GM23338 (cell line): ENCODE results near the gene NRXN2. TPM values are rescaled to one million over a fixed set of nuclear protein-coding genes. Genes with fewer than 3 reads are reported as not detected.

Experiments used
- ATAC-seq: fragments of 200-7000 bp; cut with Tn5 transposase; 3 replicates; pipeline ENCODE4 v1.9.1; 2020
- DNase-seq: peaks from one replicate; pipeline ENCODE4 v3.0.0-alpha.2; 2015; ENCODE audit warnings: low spot score
- H2AFZ ChIP-seq: fragments of 200-600 bp; sonication (generic); 2 replicates; pipeline ENCODE4 v1.8.0; 2016; ENCODE audit warnings: antibody characterized with exemption, mild to moderate bottlenecking, moderate library complexity
- H3F3A ChIP-seq: fragments of 200-600 bp; sonication (generic); replicated peaks from 2 replicates; pipeline ENCODE4 v1.8.0; 2017; ENCODE audit warnings: antibody characterized with exemption, mixed run types, low read depth
- H3K27ac ChIP-seq: fragments of 200-600 bp; sonication (generic); 2 replicates; pipeline ENCODE4 v1.6.1; 2016; ENCODE audit warnings: low read depth
- H3K27me3 ChIP-seq: fragments of 200-600 bp; sonication (generic); 2 replicates; pipeline ENCODE4 v1.8.0; 2016; ENCODE audit warnings: mild to moderate bottlenecking, mixed run types, moderate library complexity; ENCODE audit not compliant: insufficient read depth
- H3K36me3 ChIP-seq: fragments of 200-600 bp; sonication (generic); 2 replicates; pipeline ENCODE4 v1.8.0; 2016; ENCODE audit warnings: mild to moderate bottlenecking; ENCODE audit not compliant: insufficient read depth
- H3K4me1 ChIP-seq: fragments of 200-600 bp; sonication (generic); 2 replicates; pipeline ENCODE4 v1.8.0; 2016; ENCODE audit warnings: mild to moderate bottlenecking, moderate library complexity; ENCODE audit not compliant: insufficient read depth
- H3K4me2 ChIP-seq: fragments of 200-600 bp; sonication (generic); 2 replicates; pipeline ENCODE4 v1.7.1; 2017; ENCODE audit warnings: mixed run types
- H3K4me3 ChIP-seq: fragments of 200-600 bp; sonication (generic); 2 replicates; pipeline ENCODE4 v1.6.1; 2016; ENCODE audit warnings: mixed run types
- H3K79me2 ChIP-seq: fragments of 200-600 bp; sonication (generic); replicated peaks from 2 replicates; pipeline ENCODE4 v1.8.0; 2017; ENCODE audit warnings: mild to moderate bottlenecking; ENCODE audit not compliant: insufficient read depth
- H3K9me2 ChIP-seq: fragments of 200-600 bp; sonication (generic); 2 replicates; pipeline ENCODE4 v1.8.0; 2017; ENCODE audit not compliant: insufficient read depth
- H4K20me1 ChIP-seq: fragments of 200-600 bp; sonication (generic); replicated peaks from 2 replicates; pipeline ENCODE4 v1.8.0; 2017; ENCODE audit warnings: mild to moderate bottlenecking; ENCODE audit not compliant: insufficient read depth
- H3K27ac Mint-ChIP-seq: 2 replicates; pipeline ENCODE4 v1.8.0; 2020; ENCODE audit warnings: inconsistent platforms, mild to moderate bottlenecking, moderate library complexity, mixed read lengths
- H3K27me3 Mint-ChIP-seq: 3 replicates; pipeline ENCODE4 v1.8.0; 2022; ENCODE audit warnings: low read depth, mild to moderate bottlenecking, moderate library complexity, mixed read lengths, inconsistent platforms; ENCODE audit not compliant: insufficient read depth, poor library complexity
- H3K36me3 Mint-ChIP-seq: 3 replicates; pipeline ENCODE4 v1.8.0; 2021; ENCODE audit warnings: low read depth, mild to moderate bottlenecking, inconsistent platforms, moderate library complexity, mixed read lengths
- H3K4me1 Mint-ChIP-seq: 3 replicates; pipeline ENCODE4 v1.8.0; 2020; ENCODE audit warnings: mild to moderate bottlenecking, inconsistent platforms, mixed read lengths
- H3K4me3 Mint-ChIP-seq: 3 replicates; pipeline ENCODE4 v1.8.0; 2021; ENCODE audit warnings: moderate library complexity, mild to moderate bottlenecking, inconsistent platforms, mixed read lengths
- H3K9me3 Mint-ChIP-seq: 3 replicates; pipeline ENCODE4 v1.8.0; 2020; ENCODE audit warnings: moderate library complexity, mild to moderate bottlenecking, inconsistent platforms, mixed read lengths
- ETS1 ChIP-seq: IDR thresholded peaks from 2 replicates; pipeline ENCODE4 v1.6.1; 2016; ENCODE audit warnings: antibody characterized with exemption
- EZH2phosphoT487 ChIP-seq: fragments of 200-600 bp; sonication (generic); IDR thresholded peaks from one replicate; pipeline ENCODE4 v1.8.1; 2018; ENCODE audit warnings: antibody characterized with exemption; ENCODE audit not compliant: unreplicated experiment
- JUNB ChIP-seq: IDR thresholded peaks from one replicate; pipeline ENCODE4 v1.6.1; 2016; ENCODE audit warnings: antibody characterized with exemption; ENCODE audit not compliant: unreplicated experiment
- NANOG ChIP-seq: IDR thresholded peaks from 2 replicates; pipeline ENCODE4 v1.6.1; 2016; ENCODE audit warnings: antibody characterized with exemption, borderline replicate concordance
- POLR2AphosphoS5 ChIP-seq: IDR thresholded peaks from 2 replicates; pipeline ENCODE4 v1.6.1; 2016; ENCODE audit warnings: antibody characterized with exemption, low read depth
- REST ChIP-seq: IDR thresholded peaks from one replicate; pipeline ENCODE4 v1.6.1; 2018; ENCODE audit warnings: antibody characterized with exemption; ENCODE audit not compliant: unreplicated experiment
- ZNF114 ChIP-seq: fragments of 250-450 bp; sonication (Bioruptor Pico); IDR thresholded peaks from 2 replicates; pipeline ENCODE4 v1.5.0; 2020; ENCODE audit warnings: mild to moderate bottlenecking, moderate library complexity
- ZNF331 ChIP-seq: fragments of 250-450 bp; sonication (Bioruptor Pico); IDR thresholded peaks from 2 replicates; pipeline ENCODE4 v1.5.0; 2020; ENCODE audit warnings: low read depth, mild to moderate bottlenecking, moderate library complexity
- ZNF462 ChIP-seq: fragments of 250-450 bp; sonication (Bioruptor Pico); IDR thresholded peaks from 2 replicates; pipeline ENCODE4 v1.5.0; 2020; ENCODE audit warnings: mild to moderate bottlenecking, moderate library complexity
- polyA plus RNA-seq: library from polyadenylated mRNA; unstranded; fragments of >200 nt; fragmentation: Nextera tagmentation; extraction: Ambion mirVana; gene quantifications from 2 replicates; pipeline ENCODE4 v1.2.1, GENCODE V29; 2016
- total RNA-seq: library from RNA; depleted of rRNA; stranded (reverse); fragments of >200 nt; shearing (Covaris generic); gene quantifications from 2 replicates; pipeline ENCODE4 v1.2.3, GENCODE V29; 2014
- TF ChIP-seq, protein P1 (sequence below), 2 experiments: fragments of 200-600 bp in 1 of 2; sonication (generic) in 1 of 2; conservative IDR thresholded peaks; 2 replicates each; pipeline versions ENCODE4 v1.5.1 to v1.6.1; 2016 to 2017; ENCODE audit warnings: antibody characterized with exemption in 2 of 2, low read depth in 2 of 2, mild to moderate bottlenecking in 2 of 2, moderate library complexity in 1 of 2

NRXN2 gene
- total and polyA plus RNA-seq, 2 experiments from 2014 or later, result 3.4 to 17.0 TPM

- Mint-ChIP-seq H3K36me3 (peaks cover 43% of the 10 kb centered on the region), H3K4me1 (peaks cover 35% of the 10 kb centered on the region), H3K27ac (no peak overlapping the region), H3K9me3 (no peaks in the 10 kb centered on the region), H3K4me3 (no peak overlapping the region; the same call in 2 of the 3 replicates), H3K27me3 (peaks cover 40% of the 10 kb centered on the region)
- ATAC-seq (no peak), DNase-seq (no peak)
- no peak overlapping the region for H2AFZ ChIP-seq
- H3K4me3 ChIP-seq, result no peak overlapping the region
- peaks cover 10% of the 10 kb centered on the region; the same call in 1 of the 2 replicates for H3F3A ChIP-seq
- H3K4me1 ChIP-seq, result peaks cover 41% of the 10 kb centered on the region
- H3K27me3 ChIP-seq, result peaks cover 34% of the 10 kb centered on the region
- no peaks in the 10 kb centered on the region for H4K20me1 ChIP-seq
- H3K36me3 ChIP-seq, result no peaks in the 10 kb centered on the region
- H3K27ac ChIP-seq, result no peak overlapping the region
- no peak for TF ChIP-seq NANOG
- no peaks in the 10 kb centered on the region for H3K79me2 ChIP-seq
- no peaks in the 10 kb centered on the region for H3K9me2 ChIP-seq
- H3K4me2 ChIP-seq, result peak overlapping the region; percentile 67; the same call in 1 of the 2 replicates
Measured at GRCh38 chr11:64739871-64740270, 16.9 kb upstream of the NRXN2 start.

DNA sequence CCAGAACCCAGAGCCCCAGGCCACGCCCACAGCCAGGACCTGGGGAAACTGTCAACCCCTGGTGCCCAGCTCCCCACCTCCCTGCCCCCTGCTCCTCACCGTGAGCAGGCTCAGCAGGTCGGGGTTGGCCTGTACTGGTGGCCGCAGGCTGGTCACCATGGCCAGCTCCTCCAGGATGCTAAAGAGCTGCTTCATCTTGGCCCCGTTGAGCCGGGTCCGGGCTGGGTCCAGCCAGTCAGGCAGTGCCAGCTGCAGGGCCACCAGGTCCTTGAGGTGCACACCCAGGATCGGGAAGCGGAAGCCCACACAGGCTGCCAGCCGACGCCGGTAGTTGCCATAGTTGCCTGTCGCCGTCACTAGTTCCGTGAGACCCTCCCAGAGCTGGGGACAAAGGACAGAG is 13.7 kb upstream of the NRXN2 start:
- H3K36me3 ChIP-seq, result no peaks in the 10 kb centered on the region
- H3K9me3 Mint-ChIP-seq, result no peaks in the 10 kb centered on the region
- no peak overlapping the region for H3K4me3 ChIP-seq
- H3K4me1 Mint-ChIP-seq, result peaks cover 29% of the 10 kb centered on the region
- H3K4me1 ChIP-seq, result peaks cover 41% of the 10 kb centered on the region
- H3K27me3 ChIP-seq, result peaks cover 8% of the 10 kb centered on the region
- ATAC-seq (no peak), DNase-seq (no peak)
- peaks cover 2% of the 10 kb centered on the region for H3F3A ChIP-seq
- peaks cover 26% of the 10 kb centered on the region for H3K27me3 Mint-ChIP-seq
- H3K79me2 ChIP-seq, result no peaks in the 10 kb centered on the region
- no peak overlapping the region for H2AFZ ChIP-seq
- no peak overlapping the region for H3K27ac Mint-ChIP-seq
- H3K36me3 Mint-ChIP-seq, result peaks cover 63% of the 10 kb centered on the region
- H3K27ac ChIP-seq, result no peak overlapping the region
- no peak overlapping the region for H3K4me3 Mint-ChIP-seq
- H3K4me2 ChIP-seq, result no peak overlapping the region
- H4K20me1 ChIP-seq, result no peaks in the 10 kb centered on the region
- no peaks in the 10 kb centered on the region for H3K9me2 ChIP-seq
- no peak for TF ChIP-seq REST
- no peak for TF ChIP-seq JUNB
- no peak for TF ChIP-seq ZNF331 (CRISPR knock-in tag)
- TF ChIP-seq EZH2phosphoT487, result no peak
- TF ChIP-seq, protein P1, sequence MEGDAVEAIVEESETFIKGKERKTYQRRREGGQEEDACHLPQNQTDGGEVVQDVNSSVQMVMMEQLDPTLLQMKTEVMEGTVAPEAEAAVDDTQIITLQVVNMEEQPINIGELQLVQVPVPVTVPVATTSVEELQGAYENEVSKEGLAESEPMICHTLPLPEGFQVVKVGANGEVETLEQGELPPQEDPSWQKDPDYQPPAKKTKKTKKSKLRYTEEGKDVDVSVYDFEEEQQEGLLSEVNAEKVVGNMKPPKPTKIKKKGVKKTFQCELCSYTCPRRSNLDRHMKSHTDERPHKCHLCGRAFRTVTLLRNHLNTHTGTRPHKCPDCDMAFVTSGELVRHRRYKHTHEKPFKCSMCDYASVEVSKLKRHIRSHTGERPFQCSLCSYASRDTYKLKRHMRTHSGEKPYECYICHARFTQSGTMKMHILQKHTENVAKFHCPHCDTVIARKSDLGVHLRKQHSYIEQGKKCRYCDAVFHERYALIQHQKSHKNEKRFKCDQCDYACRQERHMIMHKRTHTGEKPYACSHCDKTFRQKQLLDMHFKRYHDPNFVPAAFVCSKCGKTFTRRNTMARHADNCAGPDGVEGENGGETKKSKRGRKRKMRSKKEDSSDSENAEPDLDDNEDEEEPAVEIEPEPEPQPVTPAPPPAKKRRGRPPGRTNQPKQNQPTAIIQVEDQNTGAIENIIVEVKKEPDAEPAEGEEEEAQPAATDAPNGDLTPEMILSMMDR (conservative IDR thresholded peaks at IDR 0.05; ENCODE audit: low read depth in 2 of 2), result no peak
- no peak for TF ChIP-seq ZNF462 (CRISPR knock-in tag)
- TF ChIP-seq ZNF114 (CRISPR knock-in tag), result no peak
- TF ChIP-seq NANOG, result no peak
- TF ChIP-seq POLR2AphosphoS5, result no peak
- no peak for TF ChIP-seq ETS1
